OCI-LY7 (cell line): ENCODE data around the gene FZD1.

Source experiments
- EZH2phosphoT487 ChIP-seq: fragments of 200-600 bp; sonication (generic); IDR thresholded peaks from 2 replicates; pipeline ENCODE4 v1.6.1; 2018; ENCODE audit warnings: low read depth, borderline replicate concordance, mild to moderate bottlenecking, mixed run types, antibody characterized with exemption, low read length, moderate library complexity, mixed read lengths
- TF ChIP-seq, protein P1 (sequence below): fragments of 200-600 bp; sonication (generic); conservative IDR thresholded peaks from 2 replicates; pipeline ENCODE4 v1.5.1; 2014; ENCODE audit warnings: mild to moderate bottlenecking, antibody characterized with exemption, low read length, moderate library complexity, mixed read lengths

- TF ChIP-seq, protein P1, sequence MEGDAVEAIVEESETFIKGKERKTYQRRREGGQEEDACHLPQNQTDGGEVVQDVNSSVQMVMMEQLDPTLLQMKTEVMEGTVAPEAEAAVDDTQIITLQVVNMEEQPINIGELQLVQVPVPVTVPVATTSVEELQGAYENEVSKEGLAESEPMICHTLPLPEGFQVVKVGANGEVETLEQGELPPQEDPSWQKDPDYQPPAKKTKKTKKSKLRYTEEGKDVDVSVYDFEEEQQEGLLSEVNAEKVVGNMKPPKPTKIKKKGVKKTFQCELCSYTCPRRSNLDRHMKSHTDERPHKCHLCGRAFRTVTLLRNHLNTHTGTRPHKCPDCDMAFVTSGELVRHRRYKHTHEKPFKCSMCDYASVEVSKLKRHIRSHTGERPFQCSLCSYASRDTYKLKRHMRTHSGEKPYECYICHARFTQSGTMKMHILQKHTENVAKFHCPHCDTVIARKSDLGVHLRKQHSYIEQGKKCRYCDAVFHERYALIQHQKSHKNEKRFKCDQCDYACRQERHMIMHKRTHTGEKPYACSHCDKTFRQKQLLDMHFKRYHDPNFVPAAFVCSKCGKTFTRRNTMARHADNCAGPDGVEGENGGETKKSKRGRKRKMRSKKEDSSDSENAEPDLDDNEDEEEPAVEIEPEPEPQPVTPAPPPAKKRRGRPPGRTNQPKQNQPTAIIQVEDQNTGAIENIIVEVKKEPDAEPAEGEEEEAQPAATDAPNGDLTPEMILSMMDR, result no peak
- TF ChIP-seq EZH2phosphoT487, result no peak
Observed at GRCh38 chr7:91226411-91226810, 37.8 kb upstream of the FZD1 start.
